HepG2 (cell line): ENCODE data around the gene VDR.

Experiments
- CTCF ChIP-seq: sonication (generic); formaldehyde crosslinking; IDR thresholded peaks from 2 replicates; pipeline ENCODE4 v1.5.0; 2020; ENCODE audit warnings: mild to moderate bottlenecking, missing genetic modification reagents, moderate library complexity
- ELK4 ChIP-seq: sonication (generic); formaldehyde crosslinking; IDR thresholded peaks from 2 replicates; pipeline ENCODE4 v1.9.0; 2021; ENCODE audit warnings: missing genetic modification reagents, borderline replicate concordance
- MLLT10 ChIP-seq: sonication (generic); formaldehyde crosslinking; IDR thresholded peaks from 2 replicates; pipeline ENCODE4 v1.4.0; 2020; ENCODE audit warnings: missing genetic modification reagents
- SIX1 ChIP-seq: sonication (generic); formaldehyde crosslinking; IDR thresholded peaks from 2 replicates; pipeline ENCODE4 v1.4.0; 2020; ENCODE audit warnings: missing genetic modification reagents, borderline replicate concordance
- ZFP1 ChIP-seq: IDR thresholded peaks from 2 replicates; pipeline ENCODE4 v1.6.1; 2016

- no peak for TF ChIP-seq SIX1 (CRISPR knock-in tag)
- no peak for TF ChIP-seq ELK4
- TF ChIP-seq CTCF, result no peak
- TF ChIP-seq MLLT10 (CRISPR knock-in tag), result no peak
- TF ChIP-seq ZFP1, result no peak
These were observed 72.4 kb downstream of the VDR start for GRCh38 chr12:47832263-47832933.
